Posterior vena cava (tissue), 2 donors: ENCODE data around the gene GNAT1. TPM values are rescaled to one million over a fixed set of nuclear protein-coding genes. Genes with fewer than 3 reads are reported as not detected.

ENCODE experiments used
- DNase-seq: peaks from one replicate; pipeline ENCODE4 v3.0.0-alpha.2; 2020; ENCODE audit warnings: low spot score
- intact Hi-C, 2 donors: fragments of 100-400 bp; cut with DNase I; formaldehyde crosslinking; loops; one replicate each; pipeline versions ENCODE4 v1.14.1 to v1.14.2; 2022 to 2023
- long read RNA-seq, 2 donors: library from polyadenylated mRNA; unstranded; transcript quantifications; one replicate each; pipeline ENCODE4 v2.0.0, GENCODE V29; 2020 to 2021
- total RNA-seq, 2 donors: library from RNA; stranded (reverse); fragmentation: NEBNext Ultra II Directional; extraction: Animal tissue kit (Norgen Biotek cat#: 25700); gene quantifications; one replicate each; pipeline ENCODE4 v1.2.1, GENCODE V29; 2021
- donor health status: DM: yes; HTN: yes; CAD: no.
- donor health status: DM: yes; HTN: yes; CAD: no.

The GNAT1 gene
- total RNA-seq, result not detected
- long read RNA-seq, donor 1, result 0 reads
- long read RNA-seq, donor 2, result 0 reads

DNA sequence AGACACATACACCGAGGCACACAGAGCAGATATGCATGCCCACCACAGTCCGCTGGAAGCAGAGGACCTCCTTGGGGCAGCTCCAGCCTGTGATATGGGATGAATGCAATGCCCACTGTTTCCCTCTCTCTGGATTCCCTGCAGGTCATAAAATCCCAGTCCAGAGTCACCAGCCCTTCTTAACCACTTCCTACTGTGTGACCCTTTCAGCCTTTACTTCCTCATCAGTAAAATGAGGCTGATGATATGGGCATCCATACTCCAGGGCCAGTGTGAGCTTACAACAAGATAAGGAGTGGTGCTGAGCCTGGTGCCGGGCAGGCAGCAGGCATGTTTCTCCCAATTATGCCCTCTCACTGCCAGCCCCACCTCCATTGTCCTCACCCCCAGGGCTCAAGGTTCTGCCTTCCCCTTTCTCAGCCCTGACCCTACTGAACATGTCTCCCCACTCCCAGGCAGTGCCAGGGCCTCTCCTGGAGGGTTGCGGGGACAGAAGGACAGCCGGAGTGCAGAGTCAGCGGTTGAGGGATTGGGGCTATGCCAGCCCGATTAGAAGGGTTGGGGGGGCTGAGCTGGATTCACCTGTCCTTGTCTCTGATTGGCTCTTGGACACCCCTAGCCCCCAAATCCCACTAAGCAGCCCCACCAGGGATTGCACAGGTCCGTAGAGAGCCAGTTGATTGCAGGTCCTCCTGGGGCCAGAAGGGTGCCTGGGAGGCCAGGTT lies at the start of gene GNAT1:
Gene GNAT1 (plus strand): TSS at position 675 of the 725 bp plus-strand sequence. CDS start 116 bp downstream, outside the sequence.
- no peak for DNase-seq
- intact Hi-C loops, result loop anchor here in 1 of 2 donors (5.0 kb wide), 1 partner anchor 86 kb away; the partner anchor contains the start of gene LSMEM2

DNA sequence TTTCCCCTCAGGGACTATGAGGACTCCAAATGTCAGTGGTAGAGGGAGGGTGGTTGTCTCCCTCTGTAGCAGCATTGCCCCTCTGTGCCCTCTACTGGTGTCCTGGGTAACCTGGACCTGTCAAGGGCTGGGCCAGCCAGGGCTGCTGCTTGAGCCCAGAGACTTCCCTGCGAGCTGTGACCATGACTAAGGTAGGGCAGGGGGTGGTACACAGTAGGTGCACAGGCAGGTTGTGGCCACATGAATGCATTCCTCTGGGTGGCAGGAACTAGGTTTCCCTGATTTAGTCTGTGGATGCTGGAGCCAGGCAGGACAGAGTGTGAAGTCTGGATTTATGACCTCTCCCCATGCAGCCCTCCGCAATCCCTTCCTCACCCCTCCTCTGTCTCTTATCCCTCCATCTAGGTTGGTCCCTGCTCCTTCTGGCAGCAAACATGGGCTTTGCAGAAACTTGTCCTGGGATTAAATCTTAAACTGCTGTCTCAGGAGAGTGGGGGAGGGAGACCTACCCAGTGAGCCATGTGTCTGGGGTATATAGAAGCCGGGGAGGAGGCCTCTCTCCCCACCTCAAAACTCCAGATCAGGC lies 45.0 kb upstream of the GNAT1 start:
- DNase-seq, result no peak
- intact Hi-C loops, result no loop called here

GRCh38 chr3:50147016-50147415 lies 44.4 kb upstream of the GNAT1 start:
- no peak for DNase-seq
- intact Hi-C loops, result no loop called here

GRCh38 chr3:50147447-50147846 lies 44.0 kb upstream of the GNAT1 start:
- intact Hi-C loops, result no loop called here
- no peak for DNase-seq

DNA sequence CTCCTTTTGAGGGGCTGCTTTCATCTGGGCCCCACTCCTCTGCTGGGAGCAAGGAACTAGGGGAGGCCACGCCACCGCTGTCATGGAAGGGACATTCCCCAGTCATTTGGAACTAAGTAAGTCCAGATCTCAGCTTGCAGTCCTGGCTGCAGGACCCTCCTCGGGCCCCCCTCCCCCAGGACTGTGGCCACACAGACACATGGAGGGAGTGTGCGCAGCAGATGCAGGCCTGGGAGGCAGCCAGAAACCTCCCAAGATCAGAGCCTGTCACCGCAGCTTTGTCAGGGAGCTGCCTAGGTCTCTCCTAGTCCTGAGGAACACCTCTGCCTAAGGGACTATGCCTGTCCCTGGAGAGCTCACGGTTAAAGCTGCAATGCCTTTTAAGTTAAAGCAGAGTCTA lies 43.5 kb upstream of the GNAT1 start:
- intact Hi-C loops, result no loop called here

DNA sequence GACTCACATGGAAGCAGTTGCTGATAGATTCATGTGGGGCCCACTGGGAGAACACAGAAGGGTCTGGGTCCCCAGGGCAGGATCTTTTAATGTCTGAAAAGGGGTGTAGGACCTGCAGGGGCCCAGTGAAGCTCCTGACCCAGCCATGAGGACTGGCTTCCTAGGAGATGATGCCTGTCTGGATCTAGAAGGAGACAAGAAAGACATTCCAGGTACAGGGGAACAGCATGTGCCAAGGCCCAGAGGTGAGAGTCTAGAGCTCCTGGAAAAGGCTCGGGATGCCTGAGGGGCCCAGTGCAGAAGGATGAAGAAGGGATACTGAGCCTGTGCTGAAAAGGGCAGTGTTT lies 41.0 kb upstream of the GNAT1 start:
- DNase-seq, result no peak
- intact Hi-C loops, result loop anchor here in 1 of 2 donors (2.0 kb wide), 1 partner anchor 76 kb away; no protein-coding TSS in a partner anchor

More for the DNA sequence above, 43.5 kb upstream of the GNAT1 start:
- no peak for DNase-seq

- no peak for DNase-seq
- intact Hi-C loops, result loop anchor here in 1 of 2 donors (2.0 kb wide), 1 partner anchor 76 kb away; no protein-coding TSS in a partner anchor
Measured at GRCh38 chr3:50150863-50151686, 40.3 kb upstream of the GNAT1 start.

DNA sequence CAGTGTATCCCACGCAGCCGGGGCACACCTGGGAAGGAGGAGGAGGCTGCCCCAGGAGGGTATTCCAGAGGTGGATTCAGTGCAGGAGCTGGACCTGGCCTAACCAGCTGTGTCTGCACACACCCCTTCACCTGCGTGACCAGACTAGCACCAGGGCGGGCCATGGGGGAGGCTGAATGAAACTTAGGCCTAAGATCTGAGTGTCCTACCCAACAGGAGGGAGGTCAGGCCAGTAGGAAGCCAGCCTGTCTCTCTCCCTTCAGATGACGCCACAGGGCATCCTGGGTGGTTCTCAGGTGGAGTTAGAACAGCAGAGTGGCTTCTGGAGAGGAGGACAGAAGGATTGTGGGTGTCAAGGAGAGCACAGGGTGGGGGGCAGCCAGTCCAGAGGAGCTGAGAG lies 39.7 kb upstream of the GNAT1 start:
- no peak for DNase-seq
- intact Hi-C loops, result loop anchor here in 1 of 2 donors (2.0 kb wide), 1 partner anchor 77 kb away; no protein-coding TSS in a partner anchor

- intact Hi-C loops, result no loop called here
- DNase-seq, result no peak
Measured at GRCh38 chr3:50153782-50154475, 37.5 kb upstream of the GNAT1 start.

DNA sequence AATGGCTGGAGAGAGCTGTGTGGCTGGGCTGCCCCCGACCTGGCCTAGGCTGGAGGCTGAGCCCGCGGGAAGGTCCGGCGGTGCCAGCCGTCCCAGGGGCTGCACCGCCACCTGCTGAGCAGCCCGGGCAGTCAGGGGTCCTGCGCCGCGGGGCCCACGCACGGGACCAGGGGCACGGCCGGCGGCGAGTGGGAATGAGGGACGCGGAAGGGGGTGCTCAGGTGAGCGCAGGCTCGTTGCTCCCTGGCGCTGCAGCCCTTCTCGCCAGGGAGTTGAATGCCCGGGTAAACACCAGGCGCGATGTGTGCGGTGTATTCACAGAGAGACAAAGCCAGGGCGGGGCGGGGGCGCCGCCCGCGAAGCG lies 37.0 kb upstream of the GNAT1 start:
- intact Hi-C loops, result no loop called here

GRCh38 chr3:50154840-50155490 lies 36.4 kb upstream of the GNAT1 start, which contains the start of gene SEMA3F:
SEMA3F (plus strand) TSS chr3:50155324; CDS start chr3:50159623, 4,299 bp downstream.
- DNase-seq, result no peak
- intact Hi-C loops, result no loop called here

More for the DNA sequence above, 37.0 kb upstream of the GNAT1 start:
- DNase-seq, result no peak

DNA sequence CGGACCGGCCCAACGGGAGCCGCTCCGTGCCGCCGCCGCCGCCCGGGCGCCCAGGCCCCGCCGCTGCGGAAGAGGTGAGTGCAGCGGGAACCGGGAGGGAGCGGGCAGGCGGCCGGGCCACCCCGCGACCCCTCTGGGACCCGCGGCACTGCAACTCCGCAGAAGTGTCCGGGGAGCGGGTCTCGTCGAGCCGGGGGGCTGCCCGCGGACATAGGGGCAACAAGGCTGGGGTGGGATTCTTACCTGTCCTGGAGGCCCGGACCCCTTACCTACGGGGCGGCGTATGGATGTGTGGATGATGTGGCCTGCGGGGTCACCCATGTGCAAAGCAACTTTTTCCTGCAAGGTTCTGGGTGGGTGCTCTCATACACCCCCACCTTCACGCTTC lies 35.9 kb upstream of the GNAT1 start:
- intact Hi-C loops, result no loop called here
- no peak for DNase-seq

DNA sequence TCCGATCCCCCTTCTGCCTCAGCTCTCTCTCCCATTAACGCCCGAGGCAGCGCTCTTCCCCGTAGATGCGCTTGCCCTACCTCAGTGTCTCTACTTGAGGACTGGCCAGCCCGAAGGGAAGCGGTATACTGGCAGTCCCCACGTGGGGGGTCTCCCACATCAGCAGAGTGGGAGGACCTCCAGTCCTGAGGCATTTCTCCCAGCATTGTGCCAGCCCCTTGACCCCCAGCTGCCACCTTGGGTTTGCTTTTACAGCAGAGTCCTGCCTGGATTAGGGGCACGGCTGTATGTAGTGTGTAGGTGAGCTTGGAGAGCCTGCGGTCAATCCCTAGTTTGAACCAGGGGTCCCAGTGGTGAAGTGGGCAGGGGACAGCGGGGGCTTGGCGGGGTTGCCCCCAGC lies 35.5 kb upstream of the GNAT1 start:
- no peak for DNase-seq
- intact Hi-C loops, result no loop called here

- DNase-seq, result no peak
- intact Hi-C loops, result no loop called here
Measured at GRCh38 chr3:50156549-50157493, 34.6 kb upstream of the GNAT1 start.

GRCh38 chr3:50157827-50158529 lies 33.4 kb upstream of the GNAT1 start:
- intact Hi-C loops, result no loop called here
- DNase-seq, result no peak

DNA sequence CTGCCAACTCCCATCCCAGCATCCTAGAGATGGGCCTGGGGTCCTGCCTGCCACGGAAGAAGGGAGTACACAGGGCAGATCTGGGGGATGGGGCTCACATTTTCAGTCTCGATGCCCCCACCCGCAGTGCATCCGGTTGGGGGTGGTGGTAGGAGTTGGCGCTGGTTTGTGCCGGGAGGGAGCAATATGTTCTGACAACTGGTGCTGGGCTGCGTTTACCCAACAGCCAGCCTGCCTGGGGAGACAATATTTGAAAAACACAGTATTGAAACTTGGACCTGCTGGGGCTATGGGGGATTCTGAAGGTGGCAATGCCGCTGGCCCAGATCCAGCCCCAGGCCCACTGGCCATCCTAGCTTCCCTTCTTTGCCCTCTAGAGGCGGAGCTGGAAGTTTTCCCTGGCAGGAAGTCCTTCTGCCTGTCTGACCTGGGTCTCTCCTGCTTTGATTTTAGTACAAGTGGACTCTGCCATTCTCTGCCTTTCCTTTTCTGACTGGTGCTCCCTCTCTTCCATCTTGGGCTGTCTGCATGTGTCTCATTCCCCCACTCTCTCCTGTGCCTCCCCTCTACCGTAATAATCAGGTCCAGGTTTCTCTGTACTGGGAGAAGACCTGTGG lies 32.8 kb upstream of the GNAT1 start:
- DNase-seq, result no peak

GRCh38 chr3:50160561-50160983 lies 30.8 kb upstream of the GNAT1 start:
- intact Hi-C loops, result no loop called here
- DNase-seq, result peak; percentile 89

More for the DNA sequence above, 32.8 kb upstream of the GNAT1 start:
- intact Hi-C loops, result no loop called here
